DMS 273 treated with DMSO at 0.1 percent for 48 hours (cell line): Measurements from ENCODE around the gene UGT1A9.

ENCODE experiments used
- DNase-seq: peaks from one replicate; lab custom pipeline; 2025; lab: John Stamatoyannopoulos, UW

The UGT1A9 gene

DNA sequence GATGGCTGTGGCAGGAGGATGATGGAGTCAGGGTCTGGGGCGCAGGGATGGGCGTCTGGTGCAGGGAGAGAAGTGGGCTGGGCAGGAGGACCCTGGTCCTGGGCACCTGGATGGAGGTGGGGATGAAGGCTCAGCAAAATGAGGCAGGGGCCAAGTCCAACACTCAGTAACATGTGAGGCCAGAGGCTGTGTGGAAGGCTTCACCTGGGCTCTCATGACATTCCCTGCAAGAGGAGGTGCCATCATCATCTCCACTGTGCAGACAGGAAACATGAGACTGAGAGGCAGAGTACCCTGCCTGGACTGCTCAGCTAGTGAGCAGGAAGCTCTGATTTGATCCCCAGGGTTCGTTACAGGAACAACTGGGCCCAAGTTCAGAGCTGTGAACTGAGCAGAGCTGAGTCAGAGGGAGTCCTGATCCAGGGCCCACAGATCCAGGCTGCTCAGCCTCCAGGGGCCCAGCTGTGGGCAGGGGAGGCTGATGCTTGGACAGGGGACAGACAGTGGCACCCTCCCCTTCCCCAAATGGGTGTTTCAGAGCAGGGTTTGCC, 145.7 kb downstream of the UGT1A9 start:
- DNase-seq: no peak

DNA sequence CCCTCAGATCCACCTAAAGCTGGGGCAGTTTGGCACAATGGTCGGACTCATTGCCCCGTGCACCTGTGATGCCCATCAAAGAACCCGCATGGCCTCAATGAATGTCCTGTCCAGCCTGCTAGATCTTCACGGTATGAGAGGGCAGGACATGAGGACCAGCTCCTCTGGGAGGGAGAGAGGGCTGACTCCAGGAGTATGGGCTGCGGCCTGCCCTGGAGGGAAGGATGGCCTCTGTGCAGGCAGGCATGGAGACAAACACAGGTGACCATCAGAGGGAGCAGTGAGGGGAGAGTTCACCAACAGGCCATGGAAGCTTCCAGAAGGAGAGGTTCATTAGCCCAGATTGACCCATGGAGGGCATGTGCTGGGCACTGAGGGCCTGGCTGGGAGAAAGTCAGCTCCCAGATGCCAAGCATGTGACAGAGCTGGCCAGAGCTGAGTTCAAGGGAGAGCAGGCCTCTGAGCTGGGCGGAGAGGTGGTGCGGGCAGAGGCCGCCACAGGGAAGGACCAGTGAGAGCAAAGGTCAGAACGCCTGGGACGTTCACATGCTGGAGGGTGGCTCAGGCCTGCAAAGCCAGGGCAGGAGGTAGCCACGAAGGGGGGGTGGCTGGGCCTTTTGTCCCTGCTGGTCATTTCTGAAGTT, 146.4 kb downstream of the UGT1A9 start:
- DNase-seq: no peak

DNA sequence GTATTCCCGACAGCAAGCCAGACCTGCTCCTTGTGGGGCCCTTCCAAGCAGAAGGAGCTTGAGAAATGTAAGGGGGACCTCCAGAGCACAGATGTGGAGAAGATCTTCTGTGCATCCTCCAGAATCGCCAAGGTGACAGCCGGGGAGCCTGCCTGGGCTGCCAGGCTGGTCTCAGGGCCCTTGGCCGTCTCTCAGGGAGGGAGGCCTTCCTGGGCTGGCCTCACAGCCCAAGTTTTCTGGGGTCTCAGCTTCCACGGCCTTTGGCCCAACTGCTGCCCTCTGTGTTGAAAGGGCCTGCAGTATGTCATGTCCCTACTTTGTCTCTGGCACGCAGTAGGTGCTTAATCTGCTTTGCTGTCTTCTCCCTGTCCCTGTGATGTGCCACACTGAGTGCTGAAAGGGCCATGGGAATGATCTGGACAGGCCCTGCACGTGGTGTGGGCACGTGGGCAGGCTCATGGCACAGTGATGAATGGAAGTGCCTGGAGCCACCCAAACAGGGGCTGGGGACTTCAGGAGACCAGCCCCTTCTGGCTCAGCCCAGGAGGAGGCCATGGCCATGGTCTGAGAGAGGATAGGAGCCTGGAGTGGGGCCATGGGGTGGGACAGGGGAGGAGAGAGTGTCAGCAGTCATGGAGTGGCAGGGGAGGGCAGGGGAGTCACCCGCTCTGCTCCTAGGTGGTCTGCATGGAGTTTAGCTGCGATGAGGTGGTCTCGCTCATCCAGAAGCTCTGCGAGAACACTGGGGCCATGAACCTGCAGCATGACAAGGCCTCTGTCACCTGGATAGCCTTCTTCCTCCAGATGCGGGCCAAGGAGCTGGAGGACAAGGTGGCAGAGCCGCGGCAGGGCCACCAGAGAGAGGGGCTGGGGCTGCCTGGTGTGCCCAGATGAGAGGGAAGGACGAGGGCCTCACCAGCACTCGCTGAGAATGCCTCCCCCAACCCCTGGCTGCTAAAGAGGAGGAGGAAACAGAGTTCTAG, 147.2 kb downstream of the UGT1A9 start:
- DNase-seq: no peak

DNA sequence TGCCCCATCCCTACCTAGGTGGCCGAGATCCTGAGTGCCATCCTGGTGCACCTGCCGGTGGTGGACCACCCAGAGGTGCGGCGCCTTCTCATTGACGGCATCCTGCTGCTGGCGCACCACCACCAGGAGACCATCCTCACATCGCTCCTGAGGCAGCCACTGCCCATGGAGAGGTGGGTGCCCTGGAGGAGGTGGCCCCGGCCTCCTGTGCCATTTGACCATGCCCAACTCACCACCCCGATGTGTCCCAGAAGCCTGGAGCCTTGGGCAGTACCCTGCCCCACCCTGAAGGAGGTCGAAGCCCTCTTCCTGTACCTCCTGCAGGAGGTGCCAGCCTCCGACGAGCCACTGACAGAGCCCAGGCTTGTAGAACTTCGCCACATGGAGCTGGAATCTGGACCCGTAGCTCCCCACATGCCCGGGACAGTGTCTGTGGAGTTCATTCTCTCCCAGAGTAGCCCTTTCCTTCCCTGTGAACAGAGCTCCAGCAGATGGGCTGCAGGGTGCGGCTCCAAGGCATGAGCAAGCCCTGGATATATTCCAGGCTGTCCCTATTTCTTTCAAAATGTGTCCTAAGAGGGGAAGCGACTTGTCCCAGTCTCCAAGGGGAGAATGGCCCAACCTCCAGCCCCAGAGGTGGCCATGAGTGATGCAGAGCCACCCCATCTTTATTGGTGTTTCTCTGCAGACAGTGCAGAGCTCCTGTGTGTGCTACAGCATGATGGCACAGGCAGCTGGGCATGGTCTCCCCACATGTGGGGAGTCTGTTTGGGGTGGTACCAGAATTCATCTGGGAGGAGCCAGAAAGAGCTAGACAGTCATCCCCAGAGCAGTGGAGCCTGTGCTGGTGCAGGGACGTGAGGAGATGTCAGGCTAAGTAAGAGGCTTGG, 148.4 kb downstream of the UGT1A9 start:
- DNase-seq: no peak

DNA sequence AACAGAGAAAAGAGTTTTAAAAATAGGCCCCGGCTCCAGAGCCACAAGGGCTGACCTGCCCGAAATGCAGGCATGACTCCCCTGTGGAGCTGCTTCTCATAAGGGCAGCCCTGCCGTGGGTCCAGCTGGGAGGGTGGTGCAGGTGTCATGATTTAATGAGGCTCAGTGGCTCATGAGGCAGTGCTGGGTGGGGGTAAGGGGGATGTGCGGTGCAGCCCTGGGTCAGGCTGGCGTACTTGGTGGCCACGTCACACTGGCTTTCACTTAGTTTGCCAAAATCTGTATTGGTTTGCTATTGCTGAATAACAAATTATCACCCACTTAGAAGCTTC, 149.0 kb downstream of the UGT1A9 start:
- no peak for DNase-seq

DNA sequence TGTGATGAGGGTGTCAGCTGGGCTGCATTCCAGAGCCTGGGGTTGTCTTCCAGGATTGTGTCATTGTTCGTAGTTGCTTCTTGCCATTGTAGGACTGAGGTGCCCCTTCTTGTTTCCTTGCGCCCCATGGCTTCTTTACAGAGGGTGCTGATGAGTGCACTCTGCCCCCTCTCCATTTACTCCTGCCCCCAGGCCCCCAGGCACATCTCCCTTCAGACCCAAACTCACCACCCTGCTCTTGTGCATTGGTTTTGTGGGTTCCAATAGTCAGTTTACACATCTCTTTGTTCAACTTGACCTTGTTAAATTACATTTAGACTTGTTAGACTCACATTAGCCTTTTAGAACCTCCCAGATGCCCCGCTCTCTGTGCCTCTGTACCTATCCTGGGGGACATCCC, 149.5 kb downstream of the UGT1A9 start:
- no peak for DNase-seq

DNA sequence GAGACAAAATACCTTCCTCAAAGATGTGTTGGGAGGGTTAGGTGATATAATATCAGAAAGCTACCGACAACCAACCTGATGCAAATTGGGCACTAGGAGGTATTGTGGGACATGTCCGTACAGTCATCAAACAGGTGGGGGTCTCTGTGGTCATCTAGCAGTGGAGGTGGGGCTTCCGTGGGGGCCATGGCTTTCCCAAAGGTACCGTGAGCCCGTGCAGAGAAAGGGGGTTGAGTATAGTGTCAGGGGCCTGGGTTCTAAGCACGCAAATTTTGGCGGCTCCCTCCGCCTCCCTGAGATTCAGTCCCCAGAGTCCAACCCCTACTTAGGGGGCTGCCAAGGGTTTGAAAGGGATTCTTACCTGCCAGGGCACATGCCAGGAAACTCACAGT, 150.0 kb downstream of the UGT1A9 start:
- DNase-seq: no peak

DNA sequence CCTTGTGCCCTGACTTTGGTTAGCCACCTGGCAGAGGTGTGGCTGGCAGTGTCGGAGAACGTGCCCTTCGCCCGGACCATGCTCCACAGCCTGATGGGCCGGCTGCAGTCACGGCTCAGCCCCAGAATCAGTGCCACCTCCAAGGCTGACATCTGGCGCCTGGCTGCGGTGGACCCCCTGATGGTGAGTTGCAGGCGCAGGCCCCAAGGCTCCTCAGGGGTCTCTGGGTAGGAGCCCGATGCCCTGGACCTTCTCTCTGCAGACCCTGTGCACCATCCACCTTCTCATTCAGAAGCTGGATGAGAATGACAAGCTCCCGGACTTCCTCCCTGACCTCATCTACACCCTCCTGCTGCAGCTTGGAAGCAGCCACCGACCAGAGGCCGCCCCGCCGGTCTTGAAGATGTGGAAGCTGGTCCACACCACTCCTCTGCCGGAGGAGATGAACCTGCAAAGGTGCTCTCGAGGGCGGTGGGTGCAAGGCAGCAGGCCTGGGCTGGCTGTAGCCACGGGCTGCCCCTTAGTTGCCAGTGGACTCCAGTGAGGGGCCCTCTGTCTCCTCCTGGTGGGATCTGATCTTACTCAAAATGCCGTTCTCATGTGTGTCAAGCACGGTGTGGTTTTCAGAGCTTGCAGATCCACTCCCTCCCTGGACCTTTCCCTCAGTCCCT, 150.5 kb downstream of the UGT1A9 start:
- no peak for DNase-seq
